ENCODE data around the gene NFIB. TPM values are rescaled to one million over a fixed set of nuclear protein-coding genes. Genes with fewer than 3 reads are reported as not detected.

NFIB gene
- total RNA-seq, 2 donors from 2014 or later: 230 to 305 TPM

- intact Hi-C loops (cut with DNase I): no loop called here
- no peak for DNase-seq (ENCODE audit: low spot score)
Measured at GRCh38 chr9:14270358-14271092, 43.4 kb downstream of the NFIB start.

GRCh38 chr9:14269916-14270315 is 44.0 kb downstream of the NFIB start:
- intact Hi-C loops (cut with DNase I): no loop called here

GRCh38 chr9:14263707-14264483 is 50.0 kb downstream of the NFIB start:
- intact Hi-C loops (cut with DNase I): no loop called here
- no peak for DNase-seq (ENCODE audit: low spot score)

More at GRCh38 chr9:14269916-14270315, 44.0 kb downstream of the NFIB start:
- no peak for DNase-seq (ENCODE audit: low spot score)

- intact Hi-C loops (cut with DNase I): no loop called here
- DNase-seq (ENCODE audit: low spot score): no peak
Measured at GRCh38 chr9:14262827-14263226, 51.1 kb downstream of the NFIB start.

- intact Hi-C loops (cut with DNase I): no loop called here
- DNase-seq (ENCODE audit: low spot score): no peak
Measured at GRCh38 chr9:14261616-14262015, 52.3 kb downstream of the NFIB start.

- intact Hi-C loops (cut with DNase I): no loop called here
- DNase-seq (ENCODE audit: low spot score): no peak
Measured at GRCh38 chr9:14260101-14260500, 53.8 kb downstream of the NFIB start.

- no peak for DNase-seq (ENCODE audit: low spot score)
- intact Hi-C loops (cut with DNase I): no loop called here
Measured at GRCh38 chr9:14258660-14259239, 55.2 kb downstream of the NFIB start.

- intact Hi-C loops (cut with DNase I): no loop called here
- DNase-seq (ENCODE audit: low spot score): no peak
Measured at GRCh38 chr9:14258156-14258555, 55.8 kb downstream of the NFIB start.

- DNase-seq (ENCODE audit: low spot score): no peak
- intact Hi-C loops (cut with DNase I): no loop called here
Measured at GRCh38 chr9:14256588-14256987, 57.4 kb downstream of the NFIB start.

- intact Hi-C loops (cut with DNase I): no loop called here
- DNase-seq (ENCODE audit: low spot score): peak; percentile 83
Measured at GRCh38 chr9:14251154-14252071, 62.5 kb downstream of the NFIB start.

GRCh38 chr9:14250794-14251153 is 63.2 kb downstream of the NFIB start:
- no peak for DNase-seq (ENCODE audit: low spot score)
- intact Hi-C loops (cut with DNase I): no loop called here

GRCh38 chr9:14249527-14249926 is 64.4 kb downstream of the NFIB start:
- intact Hi-C loops (cut with DNase I): no loop called here
- no peak for DNase-seq (ENCODE audit: low spot score)

- intact Hi-C loops (cut with DNase I): no loop called here
Measured at GRCh38 chr9:14248149-14248548, 65.8 kb downstream of the NFIB start.

GRCh38 chr9:14247577-14247976 is 66.4 kb downstream of the NFIB start:
- intact Hi-C loops (cut with DNase I): no loop called here
- DNase-seq (ENCODE audit: low spot score): no peak

More at GRCh38 chr9:14248149-14248548, 65.8 kb downstream of the NFIB start:
- no peak for DNase-seq (ENCODE audit: low spot score)

GRCh38 chr9:14246951-14247350 is 67.0 kb downstream of the NFIB start:
- DNase-seq (ENCODE audit: low spot score): no peak
- intact Hi-C loops (cut with DNase I): no loop called here

GRCh38 chr9:14245901-14246525 is 67.9 kb downstream of the NFIB start:
- DNase-seq (ENCODE audit: low spot score): no peak
- intact Hi-C loops (cut with DNase I): loop anchor here in 1 of 2 donors (1.0 kb wide), 1 partner anchor 41 kb away; no protein-coding TSS in a partner anchor

GRCh38 chr9:14243514-14244042 is 70.4 kb downstream of the NFIB start:
- no peak for DNase-seq (ENCODE audit: low spot score)
- intact Hi-C loops (cut with DNase I): no loop called here

GRCh38 chr9:14242150-14242805 is 71.7 kb downstream of the NFIB start:
- intact Hi-C loops (cut with DNase I): no loop called here
- no peak for DNase-seq (ENCODE audit: low spot score)

All from posterior vena cava (tissue), 2 donors.